Activated CD4-positive, alpha-beta T cell treated with anti-CD3 and anti-CD28 coated beads, Interleukin-2, amount 50 U/mL, for 1 hour (primary cell): Measurements from ENCODE around the gene GNAI1.

Source experiments
- DNase-seq: peaks from one replicate; pipeline ENCODE4 v3.0.0-alpha.2; 2020

Gene GNAI1

DNA sequence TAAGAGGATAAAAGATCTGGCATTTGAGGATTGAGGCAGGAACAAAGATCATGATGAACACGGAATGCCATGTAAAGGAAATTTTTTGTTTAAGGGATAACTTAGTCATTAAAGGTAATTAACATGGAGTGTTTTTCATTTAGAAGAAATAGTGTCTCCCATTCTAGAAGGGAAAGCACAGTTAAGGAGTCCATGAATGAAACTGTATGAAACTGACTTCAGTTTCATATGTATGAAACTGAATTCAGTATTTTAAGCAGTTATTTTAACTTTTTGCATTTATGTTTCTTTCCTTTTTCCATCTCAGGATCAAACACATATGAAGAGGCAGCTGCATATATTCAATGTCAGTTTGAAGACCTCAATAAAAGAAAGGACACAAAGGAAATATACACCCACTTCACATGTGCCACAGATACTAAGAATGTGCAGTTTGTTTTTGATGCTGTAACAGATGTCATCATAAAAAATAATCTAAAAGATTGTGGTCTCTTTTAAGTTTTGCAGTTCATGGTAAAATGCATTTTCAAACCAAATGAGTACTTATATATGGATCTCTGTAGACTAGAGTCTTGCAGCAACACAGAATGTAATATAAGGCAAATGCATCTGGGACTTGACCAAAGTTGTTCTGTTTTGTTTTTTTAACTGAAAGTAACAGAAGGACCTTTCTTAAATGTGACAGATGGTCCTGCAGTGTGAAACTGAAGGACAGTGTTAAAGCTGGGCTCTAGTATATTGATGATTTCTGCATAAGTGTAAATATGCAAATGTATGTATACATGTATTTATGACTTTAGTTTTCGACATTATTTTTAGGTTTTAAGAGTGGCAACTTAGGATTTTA is 82.6 kb downstream of the GNAI1 start:
- no peak for DNase-seq

DNA sequence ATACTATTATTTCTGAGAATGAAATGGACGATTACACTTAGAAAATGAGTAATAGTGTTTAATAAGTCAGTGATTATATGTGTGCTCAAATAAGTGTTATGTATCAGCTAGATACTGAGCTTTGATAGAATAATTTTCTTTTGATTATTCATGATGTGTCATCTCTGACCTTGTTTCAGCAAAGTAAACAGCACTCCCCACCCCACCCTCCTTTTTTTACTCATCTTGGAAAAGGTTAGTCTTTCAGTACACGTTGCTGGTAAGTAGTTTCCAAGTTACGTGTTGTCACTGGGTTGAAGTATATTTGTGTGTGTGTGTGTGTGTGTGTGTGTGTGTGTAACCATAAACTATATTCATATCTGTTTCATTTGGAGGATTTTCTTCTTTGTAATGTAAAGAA is 84.1 kb downstream of the GNAI1 start:
- DNase-seq, result no peak

DNA sequence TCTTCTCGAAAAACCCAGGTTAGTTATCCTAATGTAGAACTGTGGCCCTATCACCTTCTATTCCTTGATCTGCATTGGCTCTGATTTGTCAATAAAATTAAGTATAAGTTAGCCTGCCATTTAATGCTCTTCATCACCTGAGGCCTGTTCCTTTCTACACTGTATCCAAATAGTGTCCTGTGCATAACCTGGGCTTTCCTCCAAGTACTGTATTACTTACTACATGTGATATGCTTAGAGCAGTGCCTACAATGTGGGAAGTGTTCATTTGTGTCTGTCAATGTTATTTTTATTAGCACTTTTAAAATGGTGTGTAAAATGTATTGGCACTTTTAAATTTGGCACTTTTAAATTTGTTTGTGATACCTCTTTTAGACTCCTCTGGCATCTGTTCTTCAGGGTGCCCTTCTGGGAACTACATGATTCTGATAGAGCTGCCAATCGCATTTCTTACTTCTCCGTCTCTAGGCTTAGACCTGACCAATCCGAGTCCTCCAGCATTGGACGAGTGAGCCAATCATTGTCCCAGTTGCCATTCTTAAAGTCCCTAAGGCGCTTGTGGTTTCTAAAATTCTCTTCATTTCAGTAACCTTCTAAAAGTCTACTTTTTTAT is 85.5 kb downstream of the GNAI1 start:
- no peak for DNase-seq

DNA sequence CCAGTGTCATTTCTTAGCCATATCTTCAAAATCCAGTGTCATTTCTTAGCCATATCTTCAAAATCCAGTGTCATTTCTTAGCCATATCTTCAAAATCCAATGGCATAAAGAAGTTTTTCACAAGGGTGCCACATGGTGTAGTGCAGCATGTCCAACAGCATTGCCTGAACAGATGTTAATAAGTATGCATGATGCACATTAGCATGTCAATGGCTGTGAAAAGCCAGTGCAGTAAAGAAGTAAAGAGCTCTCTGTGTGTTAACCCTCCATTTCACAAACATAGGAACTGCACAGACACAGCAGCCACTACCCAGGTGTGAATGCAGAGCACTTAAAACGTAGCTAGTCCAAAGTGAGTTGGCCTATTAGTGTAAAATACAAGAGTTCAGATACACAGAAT is 89.8 kb downstream of the GNAI1 start:
- no peak for DNase-seq

DNA sequence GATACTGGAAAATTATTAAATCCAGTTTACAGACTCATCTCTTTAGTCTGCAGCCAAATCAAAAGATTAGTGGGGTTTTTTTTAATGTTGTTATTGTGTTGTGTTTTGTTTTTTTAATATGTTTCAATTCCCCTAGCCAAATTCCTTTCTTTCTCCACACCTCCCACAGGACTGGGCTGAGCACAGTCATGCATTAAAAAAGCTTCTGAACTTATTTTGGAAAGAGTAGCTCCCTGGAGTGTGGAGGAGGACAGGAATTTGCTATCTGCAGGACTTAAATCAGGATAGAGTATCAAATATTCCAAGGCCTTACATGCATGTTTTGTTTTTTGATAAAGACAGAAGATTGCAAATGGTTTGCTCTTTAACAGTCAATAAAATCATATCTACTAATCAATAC is 90.7 kb downstream of the GNAI1 start:
- DNase-seq, result no peak

DNA sequence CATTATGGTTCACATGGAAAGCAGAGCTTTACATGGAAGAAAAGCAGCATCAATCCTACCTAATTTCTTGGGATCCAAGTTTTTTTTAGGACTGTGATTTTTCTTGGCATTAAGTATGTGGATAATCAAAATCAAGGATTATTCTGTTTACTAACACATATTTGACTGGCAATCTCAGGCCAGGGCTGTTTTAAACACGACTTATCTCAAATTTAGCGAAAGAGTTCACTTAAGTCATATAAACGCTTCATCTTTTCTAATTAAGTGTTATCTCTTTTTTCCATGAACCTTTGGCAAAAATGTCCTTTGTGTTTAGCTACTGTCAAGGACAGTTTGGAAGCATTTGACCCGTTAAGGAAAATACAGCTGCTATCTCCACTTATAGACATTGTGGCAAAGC is 92.0 kb downstream of the GNAI1 start:
- DNase-seq, result no peak

DNA sequence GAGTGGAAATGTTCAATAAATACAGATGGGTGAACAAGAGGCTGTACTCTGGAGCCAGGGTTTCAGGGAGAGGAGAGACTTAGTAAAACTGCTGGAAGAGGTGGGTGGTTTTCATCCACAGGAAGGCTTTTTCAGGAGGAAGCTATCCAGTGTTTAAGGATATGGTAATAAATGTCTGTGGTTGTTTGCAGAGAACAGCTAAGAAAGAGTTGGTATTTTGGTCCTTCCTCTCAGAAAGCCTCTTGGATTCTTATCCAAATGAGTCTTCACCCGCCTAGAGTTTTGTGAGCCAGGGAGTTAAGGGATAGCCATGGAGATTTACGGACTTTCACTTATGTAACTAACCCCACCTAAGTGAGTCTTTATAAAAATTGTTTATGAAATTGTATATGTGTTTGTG is 95.7 kb downstream of the GNAI1 start:
- DNase-seq, result no peak

DNA sequence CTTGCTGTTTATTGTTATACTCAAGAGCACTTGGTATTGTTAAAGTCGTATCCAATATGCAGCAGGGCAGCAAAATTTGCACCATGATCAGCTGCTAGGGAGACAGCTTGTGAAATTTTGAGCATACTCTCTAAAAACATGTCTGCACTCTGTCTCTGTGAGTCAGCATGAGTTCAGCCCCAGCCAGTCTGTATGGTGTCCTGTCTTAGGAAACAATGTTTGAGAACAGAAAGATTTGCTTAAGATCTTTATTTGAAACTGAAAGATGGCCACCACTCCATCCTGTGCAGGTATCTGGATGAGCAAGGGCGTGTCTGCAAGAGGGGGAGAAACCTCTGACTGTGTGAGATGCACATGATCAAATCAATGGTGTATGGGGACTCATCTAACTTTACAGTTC is 97.1 kb downstream of the GNAI1 start:
- no peak for DNase-seq

DNA sequence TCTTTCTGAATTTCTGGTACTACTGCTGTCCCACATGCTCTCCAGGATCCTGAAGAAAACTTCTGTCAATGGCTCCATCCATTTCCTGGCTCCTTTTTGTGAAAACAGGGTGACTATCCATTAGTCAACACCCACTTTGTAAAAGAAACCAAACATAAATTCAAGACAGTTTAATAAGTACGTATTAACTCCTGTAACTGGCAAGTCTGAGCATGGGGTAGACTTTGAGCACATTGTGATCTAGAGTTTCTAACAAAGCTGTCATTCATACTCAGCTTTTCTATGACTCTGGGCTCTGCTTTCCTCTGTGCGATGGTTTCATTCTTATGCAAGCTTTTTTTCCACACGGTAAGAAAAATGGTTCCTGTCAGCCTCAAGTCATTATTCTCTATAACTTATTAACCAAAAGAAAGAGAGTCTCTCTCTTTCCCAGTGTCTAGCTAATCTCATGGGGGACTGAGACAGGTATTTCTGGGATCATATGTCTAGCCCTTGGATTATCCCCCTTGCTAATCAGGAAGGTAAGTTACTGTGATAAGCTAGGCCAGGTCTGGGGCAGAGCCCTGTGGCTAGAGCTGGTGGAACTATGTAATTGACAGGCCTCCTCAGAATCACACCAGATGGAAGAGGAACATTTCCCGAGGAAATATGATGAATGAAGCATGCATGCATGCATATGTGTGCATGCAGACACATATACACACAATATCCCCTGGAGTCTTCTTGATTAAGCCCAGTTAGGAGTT is 98.5 kb downstream of the GNAI1 start:
- DNase-seq, result no peak

DNA sequence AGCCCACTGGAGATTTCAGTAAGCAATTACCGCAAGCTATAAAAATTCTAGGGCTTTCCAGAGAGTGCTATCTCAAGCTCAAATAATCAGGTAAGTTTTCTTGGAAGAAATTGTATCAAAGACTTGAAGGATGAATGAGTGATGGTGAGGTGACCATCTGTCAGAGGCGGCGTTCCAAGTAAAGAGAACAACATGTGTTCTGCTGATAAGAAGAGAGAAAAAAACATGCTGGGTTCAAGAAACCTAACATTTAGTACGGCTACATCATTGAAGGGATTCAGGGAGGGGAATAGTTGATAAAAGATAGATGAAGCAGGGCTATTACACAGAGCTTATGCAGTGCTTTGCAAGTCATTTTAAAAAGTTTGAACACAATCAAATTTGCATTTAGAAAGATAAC is 100.7 kb downstream of the GNAI1 start:
- DNase-seq, result no peak

DNA sequence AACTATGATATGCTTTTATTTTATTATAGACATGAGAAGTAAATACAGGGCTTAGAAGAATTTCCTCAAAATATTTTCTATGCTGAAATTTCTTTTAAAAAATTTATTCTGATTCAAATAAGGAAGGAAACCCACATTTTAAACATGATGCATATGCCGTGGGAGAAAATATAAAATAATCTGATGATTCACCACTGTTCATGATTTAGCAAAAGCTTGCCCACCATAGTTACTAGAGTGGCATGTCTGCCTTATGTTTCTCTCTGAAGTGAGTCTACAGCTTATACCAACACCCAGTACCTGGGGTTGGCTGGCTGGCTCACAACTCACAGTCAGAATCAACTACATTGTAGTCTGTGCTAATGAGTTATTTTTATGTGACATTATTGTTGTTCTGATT is 102.0 kb downstream of the GNAI1 start:
- no peak for DNase-seq

DNA sequence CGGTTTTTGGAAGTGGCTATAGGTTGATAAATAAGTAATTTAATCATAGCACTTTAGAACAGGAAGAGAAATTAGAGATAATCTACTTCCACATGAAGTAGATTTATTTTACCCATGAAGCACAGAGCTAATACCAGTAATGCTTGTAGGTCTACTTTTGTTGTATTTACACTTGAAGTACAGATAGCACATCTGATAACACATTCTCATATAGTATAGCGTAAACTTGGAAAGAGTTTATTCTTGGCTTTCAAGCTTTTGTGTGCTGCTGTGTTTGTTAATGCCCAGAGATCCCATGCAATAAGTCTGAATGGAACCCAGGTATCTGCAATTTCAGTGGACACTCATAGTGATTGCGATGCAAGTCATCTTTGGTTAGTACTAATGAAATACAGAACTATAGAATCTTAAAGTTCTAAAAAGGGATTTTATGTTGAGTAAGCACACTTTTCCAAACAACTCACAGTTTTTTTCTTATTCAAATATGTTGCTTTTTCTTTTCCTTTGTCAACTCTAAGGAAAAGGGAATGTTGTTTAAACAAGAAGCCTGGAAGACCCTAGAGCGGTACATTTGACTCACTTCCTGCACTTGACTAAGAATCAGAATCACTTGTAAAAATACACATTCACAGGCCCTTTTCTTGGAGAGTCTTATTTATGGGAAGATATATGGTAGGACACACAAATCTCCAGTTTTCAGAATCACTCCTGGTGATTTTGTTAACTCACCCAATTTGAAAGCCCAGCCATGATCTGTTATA is 105.8 kb downstream of the GNAI1 start:
- no peak for DNase-seq

DNA sequence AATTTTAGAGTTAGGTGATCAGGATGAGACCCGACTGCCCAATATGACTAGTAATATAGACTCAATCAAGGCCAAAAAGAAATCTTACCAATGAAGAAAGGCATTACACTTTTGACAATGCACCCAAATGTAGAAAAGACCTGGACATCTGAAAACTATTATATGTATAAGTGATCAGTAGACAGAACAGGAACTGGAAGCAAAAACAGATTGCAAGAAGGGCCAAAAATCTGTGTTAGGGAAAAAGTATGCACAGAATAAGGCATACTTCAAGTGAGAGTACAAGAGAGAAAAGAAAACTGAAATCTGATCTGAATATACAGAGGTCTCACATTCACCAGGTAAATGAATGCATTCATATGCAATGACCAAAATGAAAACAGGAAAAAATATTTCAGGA is 107.0 kb downstream of the GNAI1 start:
- no peak for DNase-seq

DNA sequence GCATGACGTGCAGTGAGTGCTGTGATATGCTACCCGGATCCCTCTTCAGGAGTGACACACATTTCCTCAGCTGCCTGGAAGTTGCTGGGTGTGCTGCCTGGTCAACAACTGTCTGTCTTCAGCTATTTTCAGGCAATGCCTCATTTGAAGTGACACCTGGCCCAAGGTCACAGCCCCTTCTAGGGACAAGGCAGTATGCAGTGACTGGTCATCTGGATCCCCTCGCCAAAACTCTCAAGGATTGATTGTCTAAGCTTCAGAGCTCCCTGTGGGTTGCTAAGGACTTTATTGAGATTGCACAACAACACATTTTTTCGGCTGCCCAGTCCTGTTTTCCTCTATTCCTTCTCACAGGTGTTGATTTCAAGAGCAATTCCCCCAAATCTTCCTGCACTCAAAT is 108.8 kb downstream of the GNAI1 start:
- DNase-seq, result no peak

DNA sequence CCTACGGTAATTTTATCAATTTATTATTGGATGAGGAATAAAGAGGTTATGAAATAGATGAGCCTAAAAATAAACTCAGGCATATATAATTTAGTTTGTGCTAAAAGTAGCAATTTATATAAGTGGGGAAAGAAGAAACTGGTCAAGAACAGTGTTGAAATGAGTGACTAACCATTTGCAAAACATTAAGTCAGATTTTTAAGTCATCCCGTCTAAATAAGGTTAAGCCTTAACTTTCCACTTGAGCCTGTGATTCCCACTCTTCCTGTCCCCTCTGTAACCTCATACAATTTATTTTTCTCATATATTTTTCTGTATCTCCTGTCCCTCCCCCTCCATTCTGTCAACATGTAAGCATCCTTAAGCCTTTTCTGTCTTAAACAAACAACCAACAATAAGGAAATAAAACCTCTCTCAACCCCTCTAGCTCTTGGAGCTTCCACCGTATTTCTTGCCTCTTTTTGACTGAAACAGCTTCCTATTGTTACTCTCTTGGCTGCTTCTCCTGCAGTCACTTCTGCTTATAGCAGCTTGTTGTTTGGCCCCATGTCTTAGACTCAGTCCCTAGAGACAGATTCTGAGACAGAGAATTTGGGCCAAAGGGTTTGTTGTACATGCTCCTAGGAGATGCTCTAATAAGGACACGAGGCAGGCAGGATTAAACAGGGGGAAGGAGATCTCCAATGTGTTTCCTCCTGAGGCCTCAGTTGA is 109.7 kb downstream of the GNAI1 start:
- DNase-seq, result no peak

DNA sequence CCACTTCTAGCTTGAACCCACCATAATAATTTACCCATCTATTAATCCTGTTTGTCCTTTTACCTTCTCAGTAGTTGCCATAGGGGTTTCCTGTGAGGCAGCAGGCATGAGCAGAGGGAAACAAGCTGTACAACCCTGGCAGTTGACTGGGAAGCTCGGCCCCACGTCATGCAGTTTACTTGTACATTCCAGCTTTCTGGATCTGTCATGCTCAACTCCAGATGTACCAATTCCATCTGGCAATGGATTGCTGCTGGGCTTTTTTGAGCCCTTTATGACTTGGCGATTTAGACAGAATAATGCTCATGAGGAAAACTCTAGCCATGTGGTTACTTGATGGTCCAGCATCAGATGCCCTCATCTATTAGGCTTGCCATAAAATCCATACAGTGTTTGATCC is 112.5 kb downstream of the GNAI1 start:
- no peak for DNase-seq

DNA sequence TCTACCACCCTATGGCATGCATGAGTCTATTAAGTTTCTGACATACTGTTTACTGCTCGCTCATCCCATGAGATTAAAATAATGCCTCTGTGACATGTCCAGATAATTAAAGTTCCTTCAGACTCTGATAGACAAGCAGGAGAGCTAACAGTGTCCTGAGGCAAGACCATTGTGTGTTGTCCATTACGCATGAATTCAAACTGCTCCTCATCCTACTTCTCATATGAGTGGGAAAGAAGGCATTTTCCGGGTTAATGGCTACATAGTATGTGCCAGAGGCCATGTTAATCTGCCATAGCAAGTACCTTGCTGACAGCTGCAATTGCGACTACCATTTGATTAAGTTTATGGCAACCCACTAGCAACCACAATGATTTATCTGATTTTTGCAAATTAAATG is 113.3 kb downstream of the GNAI1 start:
- no peak for DNase-seq

DNA sequence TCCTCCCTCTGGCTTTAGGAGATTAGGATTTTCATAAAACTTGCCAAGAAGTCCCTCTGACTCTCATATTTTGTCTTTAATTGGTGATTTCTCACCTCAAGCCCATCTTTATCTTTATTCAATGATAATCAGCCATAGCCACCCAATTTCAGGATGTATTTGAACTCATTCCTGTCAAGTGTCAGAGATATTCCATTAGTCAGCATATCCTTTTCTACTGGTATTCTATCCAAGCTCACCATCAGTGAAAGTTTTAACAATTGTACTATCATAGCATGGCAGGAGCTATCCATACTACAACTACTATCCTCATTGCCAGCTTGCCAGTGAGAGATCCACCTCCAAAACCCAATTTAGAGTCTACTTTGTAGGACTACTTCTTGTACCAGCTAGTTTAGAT is 114.6 kb downstream of the GNAI1 start:
- no peak for DNase-seq

DNA sequence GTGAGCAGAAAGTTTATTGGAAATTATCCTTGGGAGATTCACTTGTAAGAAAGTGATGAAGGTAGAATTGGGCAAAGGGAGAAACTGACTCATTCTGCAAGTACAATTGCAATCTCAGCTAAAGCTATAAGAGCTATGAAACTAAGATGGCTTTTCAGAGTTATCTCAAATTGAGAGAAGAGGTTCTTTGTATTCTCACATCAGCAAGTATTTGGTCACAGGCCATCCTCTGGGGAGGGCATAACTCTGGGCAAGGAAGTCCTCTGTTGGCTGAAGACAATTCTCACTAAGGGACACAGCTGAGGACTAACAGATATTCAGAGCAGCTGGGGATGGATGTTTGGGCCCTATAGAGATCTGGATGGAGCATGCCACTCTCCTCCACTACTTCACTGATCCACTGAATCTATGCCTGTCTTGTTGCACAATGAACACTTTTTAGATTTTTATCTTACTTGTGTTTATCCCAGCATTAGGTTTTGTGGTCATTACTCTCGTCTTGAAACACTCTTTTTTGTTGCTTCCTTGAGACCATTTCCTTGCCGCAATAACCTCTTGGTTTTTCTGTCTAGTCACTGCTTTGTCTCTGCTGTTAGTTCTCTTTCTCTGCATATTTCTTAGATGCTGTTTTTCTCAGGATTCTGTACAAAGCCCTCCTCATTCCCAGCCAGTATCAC is 115.1 kb downstream of the GNAI1 start:
- DNase-seq, result no peak

DNA sequence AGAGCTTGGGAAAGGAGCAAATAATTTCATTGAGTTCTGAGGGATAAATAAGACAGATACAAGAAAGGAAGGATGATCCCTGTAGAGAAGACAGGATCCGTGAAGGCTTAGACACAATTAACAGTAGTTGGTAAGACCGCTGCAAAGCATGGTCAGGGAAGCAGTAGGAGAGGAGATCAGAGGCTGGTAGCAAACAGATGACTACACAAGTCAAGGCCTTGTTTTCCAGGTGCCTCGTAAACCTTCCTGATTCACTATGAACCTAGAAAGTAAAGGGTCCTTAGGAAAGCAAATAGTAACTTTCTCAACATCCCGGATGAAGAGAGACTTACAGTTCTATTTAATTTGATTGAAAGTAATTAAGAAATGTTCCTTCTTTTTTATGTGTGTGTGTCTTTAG is 118.6 kb downstream of the GNAI1 start:
- no peak for DNase-seq

DNA sequence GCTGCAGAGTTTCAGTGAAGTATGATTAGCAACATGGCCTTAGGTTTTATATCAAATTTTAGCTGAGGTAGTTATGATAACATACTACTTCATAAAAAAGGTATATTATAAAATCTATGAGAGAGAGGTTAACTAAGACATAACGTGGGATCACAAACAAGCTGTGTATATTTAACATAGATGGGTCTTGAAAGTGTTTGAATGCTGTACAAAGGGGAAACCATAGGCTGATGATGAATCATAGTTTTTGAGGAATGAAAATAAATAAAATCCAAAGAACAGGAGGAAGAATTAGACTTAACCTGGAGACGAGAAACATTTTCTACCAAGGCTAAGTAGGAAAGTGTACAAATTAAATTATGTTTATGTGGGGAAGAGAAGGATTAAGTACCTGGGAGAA is 119.0 kb downstream of the GNAI1 start:
- no peak for DNase-seq

DNA sequence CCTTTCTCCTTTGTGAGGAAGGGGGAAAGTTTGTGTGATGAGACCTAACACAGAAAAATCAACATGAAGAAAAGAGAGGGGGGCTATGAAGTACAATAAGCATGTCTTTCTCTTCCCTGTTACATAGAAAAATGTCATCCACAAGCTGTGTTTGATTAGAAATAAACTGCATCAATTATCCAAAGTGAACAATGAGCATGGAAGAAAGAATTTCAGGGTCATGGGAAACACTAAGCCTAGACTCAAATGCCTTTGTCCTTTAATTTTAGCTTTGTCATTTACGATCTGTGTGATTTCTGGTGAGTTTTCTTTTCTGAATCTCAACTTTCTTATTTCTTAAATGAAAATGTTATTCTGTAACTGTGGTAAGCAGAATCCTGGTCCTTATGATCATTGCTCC is 121.0 kb downstream of the GNAI1 start:
- DNase-seq, result no peak
